Activated naive CD8-positive, alpha-beta T cell (primary cell): Measurements from ENCODE around the gene RPA3.

Experiments
- H3K27ac Mint-ChIP-seq: one replicate; pipeline ENCODE4 v1.8.0; 2021; ENCODE audit warnings: mixed read lengths
- H3K27me3 Mint-ChIP-seq: one replicate; pipeline ENCODE4 v1.8.0; 2021; ENCODE audit warnings: mixed read lengths
- H3K36me3 Mint-ChIP-seq: one replicate; pipeline ENCODE4 v1.8.0; 2021; ENCODE audit warnings: mixed read lengths
- H3K4me1 Mint-ChIP-seq: one replicate; pipeline ENCODE4 v1.8.0; 2021; ENCODE audit warnings: low read depth, mixed read lengths
- H3K4me3 Mint-ChIP-seq: one replicate; pipeline ENCODE4 v1.8.0; 2021; ENCODE audit warnings: mild to moderate bottlenecking, mixed read lengths
- H3K9me3 Mint-ChIP-seq: one replicate; pipeline ENCODE4 v1.8.0; 2021; ENCODE audit warnings: low read depth, mixed read lengths

The RPA3 gene

GRCh38 chr7:7707246-7707645 lies 11.2 kb downstream of the RPA3 start:
- Mint-ChIP-seq H3K36me3 (peaks cover 5% of the 10 kb centered on the region), H3K27ac (no peak overlapping the region), H3K4me1 (peaks cover 30% of the 10 kb centered on the region), H3K9me3 (no peaks in the 10 kb centered on the region), H3K4me3 (no peak overlapping the region), H3K27me3 (no peaks in the 10 kb centered on the region)

GRCh38 chr7:7706556-7707172 lies 11.7 kb downstream of the RPA3 start:
- H3K27me3 Mint-ChIP-seq = no peaks in the 10 kb centered on the region
- H3K27ac Mint-ChIP-seq = no peak overlapping the region
- H3K4me1 Mint-ChIP-seq = peaks cover 27% of the 10 kb centered on the region
- H3K9me3 Mint-ChIP-seq = no peaks in the 10 kb centered on the region
- no peak overlapping the region for H3K4me3 Mint-ChIP-seq
- peaks cover 5% of the 10 kb centered on the region for H3K36me3 Mint-ChIP-seq

- Mint-ChIP-seq H3K36me3 (peaks cover 5% of the 10 kb centered on the region), H3K4me1 (peaks cover 27% of the 10 kb centered on the region), H3K9me3 (no peaks in the 10 kb centered on the region), H3K4me3 (no peak overlapping the region), H3K27me3 (no peaks in the 10 kb centered on the region), H3K27ac (no peak overlapping the region)
Measured at GRCh38 chr7:7706101-7706511, 12.3 kb downstream of the RPA3 start.

DNA sequence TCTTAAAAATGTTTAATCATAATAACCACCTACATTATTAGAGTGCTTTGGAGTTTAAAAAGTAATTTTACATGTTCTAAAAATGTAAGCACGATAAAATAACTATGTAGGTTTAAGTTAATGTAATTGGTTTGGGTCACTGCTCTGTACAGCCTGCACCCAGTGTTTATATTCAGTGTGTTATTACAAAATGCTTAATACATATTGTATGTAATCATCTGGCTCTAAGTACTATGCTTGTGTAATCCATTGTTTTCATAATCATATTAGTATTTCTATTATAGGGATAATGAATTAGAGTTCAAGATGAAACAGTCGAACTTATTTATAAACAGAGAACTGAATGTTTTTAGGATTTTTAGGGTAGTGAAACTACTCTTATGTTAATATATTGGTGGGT lies 13.1 kb downstream of the RPA3 start:
- peaks cover 5% of the 10 kb centered on the region for H3K36me3 Mint-ChIP-seq
- H3K27me3 Mint-ChIP-seq = no peaks in the 10 kb centered on the region
- no peaks in the 10 kb centered on the region for H3K9me3 Mint-ChIP-seq
- no peak overlapping the region for H3K27ac Mint-ChIP-seq
- peaks cover 25% of the 10 kb centered on the region for H3K4me1 Mint-ChIP-seq
- no peak overlapping the region for H3K4me3 Mint-ChIP-seq

- H3K36me3 Mint-ChIP-seq = peaks cover 5% of the 10 kb centered on the region
- H3K9me3 Mint-ChIP-seq = no peaks in the 10 kb centered on the region
- peaks cover 23% of the 10 kb centered on the region for H3K4me1 Mint-ChIP-seq
- H3K27me3 Mint-ChIP-seq = no peaks in the 10 kb centered on the region
- no peak overlapping the region for H3K4me3 Mint-ChIP-seq
- no peak overlapping the region for H3K27ac Mint-ChIP-seq
Measured at GRCh38 chr7:7704867-7705266, 13.5 kb downstream of the RPA3 start.

DNA sequence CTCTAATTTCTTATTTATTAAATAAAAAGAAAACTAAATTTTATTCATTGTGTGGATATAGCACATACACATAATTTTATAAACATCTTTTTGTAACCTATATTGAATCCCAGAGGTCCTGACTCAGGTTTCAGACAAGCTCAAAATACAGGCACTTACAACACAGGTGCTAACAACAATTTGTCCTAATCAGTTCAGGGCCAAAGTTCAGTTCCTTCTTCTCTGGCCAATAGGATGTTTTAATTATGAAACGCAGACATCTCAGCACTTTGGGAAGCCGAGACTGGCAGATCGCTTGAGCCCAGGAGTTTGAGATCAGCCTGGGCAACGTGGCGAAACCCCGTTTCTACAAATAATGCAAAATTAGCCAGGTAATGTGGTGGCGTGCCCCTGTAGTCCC lies 15.0 kb downstream of the RPA3 start:
- Mint-ChIP-seq H3K4me3 (no peak overlapping the region), H3K9me3 (no peaks in the 10 kb centered on the region), H3K36me3 (peaks cover 5% of the 10 kb centered on the region), H3K27ac (no peak overlapping the region), H3K4me1 (peaks cover 23% of the 10 kb centered on the region), H3K27me3 (no peaks in the 10 kb centered on the region)

DNA sequence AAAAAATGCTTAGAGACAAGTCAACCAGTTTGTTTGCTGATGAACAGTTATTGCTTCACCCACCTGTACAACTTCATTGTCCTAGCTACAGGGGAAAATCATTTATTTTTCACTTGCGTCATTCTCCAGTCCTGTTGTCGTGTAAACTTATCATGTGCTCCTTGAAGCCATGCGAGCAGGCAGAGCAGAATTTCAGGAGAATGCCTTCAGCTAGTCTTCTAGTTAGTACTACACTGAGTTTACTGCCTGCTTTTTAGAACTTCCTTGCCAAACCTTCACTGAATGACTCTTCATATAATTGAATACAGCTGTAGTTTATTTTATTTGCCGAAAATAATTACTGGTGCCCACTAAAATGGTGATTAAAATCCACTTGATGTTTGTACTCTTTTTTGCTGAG lies 15.6 kb downstream of the RPA3 start:
- H3K4me1 Mint-ChIP-seq = peaks cover 24% of the 10 kb centered on the region
- H3K27ac Mint-ChIP-seq = no peak overlapping the region
- H3K27me3 Mint-ChIP-seq = no peaks in the 10 kb centered on the region
- H3K4me3 Mint-ChIP-seq = no peak overlapping the region
- H3K9me3 Mint-ChIP-seq = no peaks in the 10 kb centered on the region
- peaks cover 5% of the 10 kb centered on the region for H3K36me3 Mint-ChIP-seq

DNA sequence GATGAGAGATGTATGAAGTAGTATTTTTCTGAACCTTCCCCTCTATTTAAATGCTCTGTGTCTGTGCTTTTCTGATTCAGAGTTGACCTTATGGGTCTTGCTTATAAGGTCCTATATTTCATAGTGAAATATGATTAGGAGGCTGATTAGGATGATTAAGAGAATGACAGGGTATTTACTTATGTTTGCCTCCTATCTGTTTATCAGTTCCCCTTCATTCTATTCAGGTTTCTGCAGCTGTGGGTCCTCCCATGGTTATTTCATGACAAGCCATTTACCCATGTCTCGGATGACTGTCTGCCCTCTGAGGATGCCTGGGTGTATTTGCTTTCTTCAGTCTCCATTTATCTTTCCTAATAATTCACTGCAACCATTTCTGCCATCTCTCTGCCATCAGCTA lies 16.9 kb downstream of the RPA3 start:
- no peaks in the 10 kb centered on the region for H3K27me3 Mint-ChIP-seq
- H3K9me3 Mint-ChIP-seq = no peaks in the 10 kb centered on the region
- no peak overlapping the region for H3K27ac Mint-ChIP-seq
- peaks cover 31% of the 10 kb centered on the region for H3K4me1 Mint-ChIP-seq
- H3K36me3 Mint-ChIP-seq = peaks cover 6% of the 10 kb centered on the region
- no peak overlapping the region for H3K4me3 Mint-ChIP-seq

DNA sequence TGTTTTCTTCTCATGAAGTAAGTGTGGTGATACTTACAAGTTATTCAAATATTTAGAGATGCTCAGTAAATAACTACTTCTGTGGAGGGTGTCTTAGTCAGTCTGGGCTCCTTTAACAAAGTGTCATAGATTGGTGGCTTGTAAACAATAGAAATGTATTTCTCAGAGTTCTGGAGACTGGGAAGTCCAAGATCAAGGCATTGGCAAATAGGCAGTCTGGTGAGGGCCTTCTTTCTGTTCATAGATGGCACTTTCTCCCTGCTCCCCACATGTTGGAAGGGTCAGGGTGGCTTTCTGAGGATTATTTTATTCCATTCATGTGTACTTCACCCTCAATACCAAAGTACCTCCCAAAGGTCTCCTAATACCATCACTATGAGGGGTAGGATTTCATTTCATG lies 18.4 kb downstream of the RPA3 start:
- H3K9me3 Mint-ChIP-seq = no peaks in the 10 kb centered on the region
- no peak overlapping the region for H3K27ac Mint-ChIP-seq
- H3K4me3 Mint-ChIP-seq = no peak overlapping the region

DNA sequence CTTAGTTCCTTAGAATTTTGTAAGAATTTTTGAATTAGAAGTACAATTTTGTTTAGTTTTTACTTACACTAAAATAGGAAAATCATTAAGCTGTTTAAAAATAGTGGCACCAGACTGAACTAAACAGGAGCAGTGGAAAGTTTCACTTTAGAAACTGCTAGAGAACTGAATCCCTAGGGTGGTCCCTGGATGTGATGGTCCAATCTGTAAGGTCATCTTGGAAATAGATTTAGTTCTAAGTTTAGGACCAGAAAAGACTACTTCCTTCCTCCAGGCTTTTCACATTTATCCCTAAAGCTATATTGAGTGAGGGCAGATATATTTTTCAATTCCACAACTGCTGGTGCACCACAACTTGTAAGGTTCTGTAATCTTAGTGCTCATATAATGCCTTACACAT lies 19.0 kb downstream of the RPA3 start:
- Mint-ChIP-seq H3K4me3 (no peak overlapping the region), H3K27me3 (no peaks in the 10 kb centered on the region)

More for the DNA sequence above, 18.4 kb downstream of the RPA3 start:
- H3K4me1 Mint-ChIP-seq = peaks cover 29% of the 10 kb centered on the region
- H3K27me3 Mint-ChIP-seq = no peaks in the 10 kb centered on the region
- peaks cover 10% of the 10 kb centered on the region for H3K36me3 Mint-ChIP-seq

DNA sequence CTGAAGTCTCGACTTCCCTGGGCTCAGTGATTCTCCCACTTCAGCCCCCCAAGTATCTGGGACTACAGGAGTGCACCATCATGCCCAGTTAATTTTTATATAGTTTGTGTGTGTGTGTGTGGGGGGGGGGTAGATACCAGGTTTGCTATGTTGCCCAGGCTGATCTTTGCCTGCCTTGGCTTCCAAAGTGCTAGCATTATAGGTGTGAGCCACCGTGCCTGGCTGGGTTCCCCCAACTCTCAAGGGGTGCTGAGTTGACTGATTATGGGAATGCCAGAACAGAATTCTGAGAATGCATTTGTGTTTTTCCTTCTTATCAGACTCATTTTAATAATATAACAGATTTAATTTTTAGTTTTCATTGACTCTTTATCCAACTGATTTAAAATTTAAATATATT lies 19.5 kb downstream of the RPA3 start:
- Mint-ChIP-seq H3K4me3 (no peak overlapping the region), H3K36me3 (peaks cover 17% of the 10 kb centered on the region), H3K27me3 (no peaks in the 10 kb centered on the region), H3K9me3 (peaks cover 3% of the 10 kb centered on the region), H3K4me1 (peaks cover 29% of the 10 kb centered on the region), H3K27ac (no peak overlapping the region)

More for the DNA sequence above, 19.0 kb downstream of the RPA3 start:
- Mint-ChIP-seq H3K36me3 (peaks cover 16% of the 10 kb centered on the region), H3K27ac (no peak overlapping the region), H3K4me1 (peaks cover 29% of the 10 kb centered on the region), H3K9me3 (peaks cover 3% of the 10 kb centered on the region)

DNA sequence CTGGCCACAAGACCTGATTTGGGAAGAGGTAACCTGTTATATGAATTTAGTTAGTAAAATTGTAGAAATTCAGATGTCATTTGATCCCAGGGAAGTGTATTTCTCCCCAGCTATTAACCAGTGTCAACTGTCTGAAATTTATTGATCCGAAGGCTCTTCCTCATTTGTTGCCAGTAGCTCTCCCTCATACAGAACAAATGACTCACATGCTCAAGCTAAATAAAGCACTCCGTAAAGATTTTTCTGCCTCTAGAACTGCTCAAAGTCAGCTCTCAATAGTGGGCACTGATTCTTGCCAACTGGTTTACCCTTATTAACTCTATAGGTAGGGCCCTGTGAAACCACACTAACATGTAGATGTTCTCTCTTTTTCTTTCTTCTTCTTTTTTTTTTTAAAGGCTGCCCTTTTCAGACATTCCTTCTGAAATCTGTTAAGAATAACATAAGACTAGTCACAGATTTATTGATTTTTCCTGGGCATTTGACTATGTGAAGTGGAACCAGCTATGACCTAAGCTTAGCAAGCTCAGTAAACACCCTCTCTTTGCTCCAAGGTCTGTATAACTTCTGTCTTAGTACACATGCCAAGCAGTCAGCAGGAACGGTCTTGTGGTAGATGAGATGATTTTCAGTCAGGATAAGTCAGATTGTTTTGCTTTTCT lies 21.8 kb downstream of the RPA3 start:
- no peak overlapping the region for H3K4me3 Mint-ChIP-seq
- peaks cover 16% of the 10 kb centered on the region for H3K36me3 Mint-ChIP-seq
- H3K27ac Mint-ChIP-seq = no peak overlapping the region
- peaks cover 29% of the 10 kb centered on the region for H3K4me1 Mint-ChIP-seq
- H3K27me3 Mint-ChIP-seq = no peaks in the 10 kb centered on the region
- peaks cover 3% of the 10 kb centered on the region for H3K9me3 Mint-ChIP-seq

DNA sequence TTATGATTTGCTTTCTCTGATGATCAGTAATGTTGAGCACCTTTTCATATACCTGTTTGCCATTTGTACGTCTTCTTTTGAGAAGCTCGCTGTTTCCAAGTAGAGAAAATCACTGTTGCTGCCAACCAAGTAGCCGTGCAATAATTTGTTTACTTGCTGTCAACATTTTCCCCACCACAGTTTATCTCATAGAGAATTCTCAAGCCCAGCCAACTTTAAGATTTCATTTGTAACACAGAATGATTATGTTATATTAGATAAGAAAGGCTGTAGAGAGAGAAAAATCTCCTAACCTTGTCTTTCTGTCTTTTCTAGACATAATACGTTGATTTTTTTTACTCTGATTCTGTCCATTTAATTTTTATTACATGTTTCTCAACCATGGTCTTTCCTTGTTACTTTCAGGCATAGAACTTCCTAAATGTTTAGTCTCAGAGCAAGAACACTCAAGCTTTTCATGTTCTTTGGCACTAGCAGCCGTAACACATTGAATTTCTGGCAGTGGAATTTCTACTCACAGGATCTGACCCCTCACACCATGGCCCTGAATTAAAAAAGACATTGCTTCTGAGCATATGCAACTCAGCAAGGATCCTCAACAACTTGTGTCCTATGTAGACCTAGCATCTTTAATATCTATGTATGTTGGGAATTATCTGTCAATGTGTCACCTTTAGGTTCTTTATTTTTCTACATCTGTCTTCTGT lies 23.1 kb downstream of the RPA3 start:
- Mint-ChIP-seq H3K27me3 (no peaks in the 10 kb centered on the region), H3K9me3 (peaks cover 3% of the 10 kb centered on the region), H3K27ac (no peak overlapping the region), H3K4me3 (no peak overlapping the region), H3K4me1 (peaks cover 27% of the 10 kb centered on the region), H3K36me3 (peaks cover 19% of the 10 kb centered on the region)

- Mint-ChIP-seq H3K27me3 (no peaks in the 10 kb centered on the region), H3K9me3 (peaks cover 3% of the 10 kb centered on the region), H3K4me1 (peaks cover 22% of the 10 kb centered on the region), H3K36me3 (peaks cover 19% of the 10 kb centered on the region), H3K27ac (no peak overlapping the region), H3K4me3 (no peak overlapping the region)
Measured at GRCh38 chr7:7694542-7694941, 23.9 kb downstream of the RPA3 start.

GRCh38 chr7:7693881-7694280 lies 24.5 kb downstream of the RPA3 start:
- Mint-ChIP-seq H3K27me3 (no peaks in the 10 kb centered on the region), H3K4me1 (peaks cover 20% of the 10 kb centered on the region), H3K4me3 (no peak overlapping the region), H3K9me3 (peaks cover 3% of the 10 kb centered on the region), H3K36me3 (peaks cover 19% of the 10 kb centered on the region), H3K27ac (no peak overlapping the region)
